HEK293 (cell line): Measurements from ENCODE around the gene MYORG.

Source experiments
- CTCF ChIA-PET: fragments of 350-600 bp; formaldehyde crosslinking; extraction: SDS; loops from one replicate; lab custom pipeline; 2021; ENCODE audit warnings: antibody characterized with exemption; lab: Yijun Ruan, JAX
- POLR2A ChIA-PET: fragments of 300-600 bp; formaldehyde crosslinking; extraction: SDS; loops from one replicate; lab custom pipeline; 2020; ENCODE audit warnings: antibody characterized with exemption, inconsistent platforms; lab: Yijun Ruan, JAX
- H3K27ac ChIP-seq: fragments of 200-500 bp; sonication (Bioruptor generic); 2 replicates; pipeline ENCODE4 v1.5.1; 2014; ENCODE audit warnings: low read depth, low read length, control low read depth, inconsistent platforms; ENCODE audit errors: extremely low read depth
- H3K36me3 ChIP-seq, 2 experiments: fragments of 200-500 bp in 1 of 2; sonication (Bioruptor generic) in 1 of 2; 1 replicate in 1 of 2; 2 replicates in 1 of 2; pipeline ENCODE4 v1.5.1; 2014 to 2017; ENCODE audit warnings: inconsistent platforms in 2 of 2, low read length in 2 of 2; ENCODE audit not compliant: control insufficient read depth in 2 of 2, insufficient read depth in 1 of 2
- H3K4me1 ChIP-seq: fragments of 200-500 bp; sonication (Bioruptor generic); 2 replicates; pipeline ENCODE4 v1.5.1; 2014; ENCODE audit warnings: mild to moderate bottlenecking, low read length, inconsistent platforms; ENCODE audit not compliant: control insufficient read depth, insufficient read depth
- H3K4me3 ChIP-seq: 2 replicates; pipeline ENCODE4 v1.5.1; 2011; ENCODE audit warnings: low read depth, mild to moderate bottlenecking, control low read depth, low read length, moderate library complexity
- H3K9me3 ChIP-seq: fragments of 200-500 bp; sonication (Bioruptor generic); 2 replicates; pipeline ENCODE4 v1.5.1; 2014; ENCODE audit warnings: low read depth, low read length, inconsistent platforms; ENCODE audit not compliant: control insufficient read depth, insufficient read depth
- GLIS2 ChIP-seq: fragments of 450-650 bp; formaldehyde crosslinking; IDR thresholded peaks from 2 replicates; pipeline ENCODE4 v1.5.1; 2016; ENCODE audit warnings: missing biosample characterization, missing genetic modification characterization
- KLF1 ChIP-seq: fragments of 450-650 bp; formaldehyde crosslinking; IDR thresholded peaks from 2 replicates; pipeline ENCODE4 v1.5.1; 2016; ENCODE audit warnings: missing biosample characterization, missing genetic modification characterization
- KLF16 ChIP-seq: fragments of 450-650 bp; formaldehyde crosslinking; IDR thresholded peaks from 2 replicates; pipeline ENCODE4 v1.5.1; 2017; ENCODE audit warnings: missing biosample characterization, missing genetic modification characterization
- KLF9 ChIP-seq: fragments of 450-650 bp; formaldehyde crosslinking; IDR thresholded peaks from 2 replicates; pipeline ENCODE4 v1.5.1; 2016; ENCODE audit warnings: missing biosample characterization, missing genetic modification characterization, low read depth
- OVOL3 ChIP-seq: fragments of 450-650 bp; formaldehyde crosslinking; IDR thresholded peaks from 2 replicates; pipeline ENCODE4 v1.5.1; 2016; ENCODE audit warnings: missing biosample characterization, missing genetic modification characterization
- PRDM1 ChIP-seq: fragments of 450-650 bp; formaldehyde crosslinking; IDR thresholded peaks from 2 replicates; pipeline ENCODE4; 2016; ENCODE audit warnings: missing biosample characterization, missing genetic modification characterization
- PRDM4 ChIP-seq: fragments of 450-650 bp; formaldehyde crosslinking; IDR thresholded peaks from 2 replicates; pipeline ENCODE4 v1.5.1; 2017; ENCODE audit warnings: missing biosample characterization, missing genetic modification characterization
- PRDM6 ChIP-seq: fragments of 450-650 bp; formaldehyde crosslinking; IDR thresholded peaks from 2 replicates; pipeline ENCODE4 v1.5.1; 2017; ENCODE audit warnings: missing biosample characterization, missing genetic modification characterization
- SCRT2 ChIP-seq: fragments of 450-650 bp; formaldehyde crosslinking; IDR thresholded peaks from 2 replicates; pipeline ENCODE4 v1.5.1; 2016; ENCODE audit warnings: missing biosample characterization, missing genetic modification characterization
- ZNF16 ChIP-seq: fragments of 450-650 bp; formaldehyde crosslinking; IDR thresholded peaks from 2 replicates; pipeline ENCODE4 v1.5.1; 2016; ENCODE audit warnings: low read depth, missing biosample characterization, missing genetic modification characterization
- ZNF19 ChIP-seq: fragments of 450-650 bp; formaldehyde crosslinking; IDR thresholded peaks from 2 replicates; pipeline ENCODE4; 2016; ENCODE audit warnings: missing biosample characterization, missing genetic modification characterization, low read depth
- ZNF266 ChIP-seq: fragments of 450-650 bp; formaldehyde crosslinking; IDR thresholded peaks from 2 replicates; pipeline ENCODE4 v1.5.1; 2016; ENCODE audit warnings: missing biosample characterization, missing genetic modification characterization, low read depth
- ZNF302 ChIP-seq: fragments of 450-650 bp; formaldehyde crosslinking; IDR thresholded peaks from 2 replicates; pipeline ENCODE4 v1.5.1; 2016; ENCODE audit warnings: missing biosample characterization, missing genetic modification characterization, low read depth
- ZNF324 ChIP-seq: fragments of 450-650 bp; formaldehyde crosslinking; IDR thresholded peaks from 2 replicates; pipeline ENCODE4 v1.5.1; 2016; ENCODE audit warnings: missing biosample characterization, missing genetic modification characterization
- ZNF335 ChIP-seq: fragments of 450-650 bp; formaldehyde crosslinking; conservative IDR thresholded peaks from 2 replicates; pipeline ENCODE4 v1.5.1; 2016; ENCODE audit warnings: missing biosample characterization, missing genetic modification characterization
- ZNF366 ChIP-seq: fragments of 450-650 bp; formaldehyde crosslinking; conservative IDR thresholded peaks from 2 replicates; pipeline ENCODE4 v1.5.1; 2016; ENCODE audit warnings: missing biosample characterization, missing genetic modification characterization
- ZNF529 ChIP-seq: fragments of 450-650 bp; formaldehyde crosslinking; IDR thresholded peaks from 2 replicates; pipeline ENCODE4 v1.5.1; 2017; ENCODE audit warnings: missing genetic modification characterization, missing biosample characterization; ENCODE audit not compliant: insufficient replicate concordance
- ZNF544 ChIP-seq: fragments of 450-650 bp; formaldehyde crosslinking; IDR thresholded peaks from 2 replicates; pipeline ENCODE4 v1.5.0; 2017; ENCODE audit warnings: missing biosample characterization, missing genetic modification characterization
- ZNF571 ChIP-seq: fragments of 450-650 bp; formaldehyde crosslinking; IDR thresholded peaks from 2 replicates; pipeline ENCODE4 v1.5.0; 2017; ENCODE audit warnings: missing biosample characterization, missing genetic modification characterization
- ZNF664 ChIP-seq: fragments of 450-650 bp; formaldehyde crosslinking; IDR thresholded peaks from 2 replicates; pipeline ENCODE4 v1.5.1; 2016; ENCODE audit warnings: missing biosample characterization, missing genetic modification characterization
- ZNF747 ChIP-seq: fragments of 450-650 bp; formaldehyde crosslinking; IDR thresholded peaks from 2 replicates; pipeline ENCODE4 v1.5.1; 2016; ENCODE audit warnings: missing biosample characterization, missing genetic modification characterization
- ZNF791 ChIP-seq: fragments of 450-650 bp; formaldehyde crosslinking; IDR thresholded peaks from 2 replicates; pipeline ENCODE4 v1.5.1; 2016; ENCODE audit warnings: missing biosample characterization, missing genetic modification characterization

The MYORG gene

GRCh38 chr9:34328500-34328986 is 48.2 kb downstream of the MYORG start (continued):
- TF ChIP-seq GLIS2 = no peak

GRCh38 chr9:34326690-34327089 is 50.0 kb downstream of the MYORG start:
- no peak for TF ChIP-seq KLF16
- TF ChIP-seq PRDM1 = peak; percentile 63
- no peak for TF ChIP-seq ZNF791 (tag by site-specific recombination)
- peaks cover 5% of the 10 kb centered on the region for H3K4me1 ChIP-seq
- H3K27ac ChIP-seq = no peak overlapping the region
- no peak overlapping the region for H3K4me3 ChIP-seq
- CTCF ChIA-PET = interaction anchor here (1.1 kb wide), 1 partner anchor 52 kb away, joined by 3 read pairs; no protein-coding TSS in a partner anchor
- no peaks in the 10 kb centered on the region for H3K9me3 ChIP-seq
- POLR2A ChIA-PET = no interaction called here
- no peaks in the 10 kb centered on the region for H3K36me3 ChIP-seq

GRCh38 chr9:34322899-34323591 is 53.7 kb downstream of the MYORG start:
- ChIA-PET CTCF (interaction anchor here (0.5 to 0.6 kb wide), 2 partner anchors 242 to 247 kb away, joined by 3 read pairs; no protein-coding TSS in a partner anchor), POLR2A (no interaction called here)
- H3K27ac ChIP-seq = no peak overlapping the region
- H3K9me3 ChIP-seq = no peaks in the 10 kb centered on the region
- peaks cover 5% of the 10 kb centered on the region for H3K4me1 ChIP-seq
- H3K4me3 ChIP-seq = no peak overlapping the region
- H3K36me3 ChIP-seq = peaks cover 0 to 11% of the 10 kb centered on the region in 2 experiments; a peak in 1 of 3 replicates
- peak; percentile 53; the same call in 1 of the 2 replicates for TF ChIP-seq PRDM6 (tag by site-specific recombination)
- TF ChIP-seq ZNF366 (tag by site-specific recombination) = no peak
- TF ChIP-seq SCRT2 = 0 out of 2 replicates have a peak, but pooled peaks have one; percentile 23
- TF ChIP-seq PRDM4 (tag by site-specific recombination) = peak; percentile 57; the same call in 1 of the 2 replicates
- TF ChIP-seq ZNF529 (tag by site-specific recombination) = no peak
- TF ChIP-seq ZNF544 = no peak

- Histone ChIP-seq H3K4me1 (peaks cover 5% of the 10 kb centered on the region; the same call in 1 of the 2 replicates), H3K27ac (no peak overlapping the region), H3K9me3 (no peaks in the 10 kb centered on the region), H3K36me3 (peaks cover 0 to 11% of the 10 kb centered on the region in 2 experiments; a peak in 1 of 3 replicates), H3K4me3 (no peak overlapping the region)
- TF ChIP-seq ZNF19 (no peak), KLF9 (tag by site-specific recombination) (no peak), OVOL3 (tag by site-specific recombination) (no peak), SCRT2 (no peak), ZNF16 (tag by site-specific recombination) (no peak), ZNF335 (tag by site-specific recombination) (no peak), ZNF266 (tag by site-specific recombination) (no peak), ZNF664 (no peak), PRDM6 (tag by site-specific recombination) (no peak), ZNF324 (tag by site-specific recombination) (no peak), ZNF302 (tag by site-specific recombination) (no peak), KLF1 (tag by site-specific recombination) (no peak), ZNF747 (tag by site-specific recombination) (no peak), ZNF571 (tag by site-specific recombination) (no peak)
- ChIA-PET CTCF (interaction anchor here (0.8 kb wide), 1 partner anchor 82 kb away, joined by 4 read pairs; no protein-coding TSS in a partner anchor), POLR2A (interaction anchor here (1.1 kb wide), 1 partner anchor 55 kb away, joined by 3 read pairs; the partner anchor contains the start of gene MYORG)
Measured at GRCh38 chr9:34321451-34321850, 55.2 kb downstream of the MYORG start.
